ENCODE results near the gene DMD.
"Not testable (repeated sequence)": the region's sequence is repeated elsewhere in the genome, so short reads cannot be mapped to it uniquely, and the experiment has no call there.

DMD gene

GRCh38 chrX:33211356-33212260 is at the start of gene DMD:
TSS of gene DMD (minus strand) at chrX:33211549. CDS start at chrX:33211312, 237 bp downstream.
- DNase-seq (ENCODE audit: extremely low read depth in 1 of 2, low read depth in 1 of 2): no peak

DNA sequence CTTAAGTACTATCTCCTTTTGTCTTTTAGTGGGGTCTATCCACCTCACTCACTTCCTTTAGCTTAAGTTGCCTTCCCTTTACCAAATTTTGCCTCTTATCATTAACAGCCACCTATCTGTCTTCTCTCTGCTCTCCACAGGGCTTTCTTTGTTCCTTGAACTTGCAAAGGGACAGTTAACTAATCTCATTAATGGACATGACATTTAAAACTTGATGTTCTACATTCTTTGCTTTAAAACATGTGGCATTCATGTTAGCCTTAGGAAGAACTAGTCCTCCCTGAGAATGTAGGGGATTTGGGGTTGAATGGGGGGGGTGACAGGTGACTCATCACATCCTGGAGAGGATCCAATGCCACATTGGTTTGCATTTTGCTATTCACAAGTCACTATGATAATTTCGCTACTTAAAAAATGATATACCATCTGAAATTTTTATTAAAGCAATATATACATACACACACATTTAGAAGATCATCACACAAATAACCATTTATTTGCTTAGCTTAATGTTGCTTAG is 41.0 kb upstream of the DMD start:
- no peak for DNase-seq (ENCODE audit: extremely low read depth in 1 of 2, low read depth in 1 of 2)

GRCh38 chrX:33218819-33219218 is 7.5 kb upstream of the DMD start:
- DNase-seq (ENCODE audit: extremely low read depth in 1 of 2, low read depth in 1 of 2): no peak

DNA sequence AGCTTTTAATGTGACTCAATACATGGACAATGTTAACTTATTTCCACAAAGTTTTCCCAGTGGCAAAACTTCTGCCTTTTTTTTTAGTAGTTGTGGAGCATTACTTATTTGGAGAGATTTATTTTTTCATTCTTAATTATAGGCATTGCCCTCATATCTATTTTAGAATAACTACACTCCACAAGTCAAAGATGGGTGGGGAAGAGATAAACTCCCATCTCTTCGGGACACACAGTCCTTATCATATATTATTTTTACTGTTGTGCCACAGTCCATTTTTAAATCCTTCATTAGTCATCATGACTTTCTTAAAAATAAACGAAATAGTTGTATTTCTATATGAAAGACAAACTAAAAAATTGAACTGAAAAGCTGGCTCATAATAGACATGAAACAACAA is 1.2 kb downstream of the DMD start:
- DNase-seq (ENCODE audit: extremely low read depth in 1 of 2, low read depth in 1 of 2): no peak

- DNase-seq (ENCODE audit: extremely low read depth in 1 of 2, low read depth in 1 of 2): no peak
Measured at GRCh38 chrX:33207056-33207455, 4.3 kb downstream of the DMD start.

GRCh38 chrX:33205321-33205720 is 6.0 kb downstream of the DMD start:
- no peak for DNase-seq (ENCODE audit: extremely low read depth in 1 of 2, low read depth in 1 of 2)

- DNase-seq (ENCODE audit: extremely low read depth in 1 of 2, low read depth in 1 of 2): no peak
Measured at GRCh38 chrX:33204889-33205288, 6.5 kb downstream of the DMD start.

GRCh38 chrX:33198561-33199279 is 12.6 kb downstream of the DMD start:
- DNase-seq (ENCODE audit: extremely low read depth in 1 of 2, low read depth in 1 of 2): no peak

DNA sequence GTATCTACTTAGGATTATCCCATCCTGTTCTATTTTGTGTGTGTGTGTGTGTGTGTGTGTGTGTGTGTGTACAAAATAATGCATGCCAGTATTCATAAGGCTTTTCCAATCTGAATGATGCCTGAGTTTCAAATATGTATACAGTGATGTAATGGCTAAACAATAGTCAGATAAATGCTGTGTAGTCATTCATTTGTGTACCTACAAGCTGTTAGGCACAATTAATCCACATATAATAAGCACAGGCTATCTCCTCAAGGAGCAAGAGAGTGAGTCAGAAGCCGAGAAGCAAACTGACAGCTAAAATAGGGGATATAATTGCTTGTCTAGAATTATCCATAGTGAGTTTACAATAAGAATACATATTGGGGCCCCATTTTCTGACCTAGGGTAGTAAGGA is 15.7 kb downstream of the DMD start:
- DNase-seq (ENCODE audit: extremely low read depth in 1 of 2, low read depth in 1 of 2): no peak

GRCh38 chrX:33194876-33195433 is 16.4 kb downstream of the DMD start:
- no peak for DNase-seq (ENCODE audit: extremely low read depth in 1 of 2, low read depth in 1 of 2)

DNA sequence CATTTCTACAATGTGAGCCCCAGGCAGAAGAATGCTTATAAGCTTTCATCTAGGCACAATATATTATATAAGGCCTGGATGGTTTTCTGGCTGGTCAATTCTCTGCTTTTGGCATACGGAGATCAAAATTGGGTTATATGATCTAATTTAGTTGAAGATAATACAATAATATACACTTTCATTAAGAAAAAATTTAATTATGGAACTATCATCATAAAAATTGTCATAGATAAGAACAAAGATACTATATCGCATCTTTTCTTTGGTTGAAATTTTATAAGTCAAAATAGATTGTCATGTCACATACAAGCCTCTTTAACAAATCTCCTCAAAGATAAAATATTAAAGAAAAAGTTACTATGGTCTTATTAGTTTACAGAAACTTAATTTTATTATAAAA is 17.1 kb downstream of the DMD start:
- DNase-seq (ENCODE audit: extremely low read depth in 1 of 2, low read depth in 1 of 2): no peak

GRCh38 chrX:33190016-33190415 is 21.3 kb downstream of the DMD start:
- no peak for DNase-seq (ENCODE audit: extremely low read depth in 1 of 2, low read depth in 1 of 2)

DNA sequence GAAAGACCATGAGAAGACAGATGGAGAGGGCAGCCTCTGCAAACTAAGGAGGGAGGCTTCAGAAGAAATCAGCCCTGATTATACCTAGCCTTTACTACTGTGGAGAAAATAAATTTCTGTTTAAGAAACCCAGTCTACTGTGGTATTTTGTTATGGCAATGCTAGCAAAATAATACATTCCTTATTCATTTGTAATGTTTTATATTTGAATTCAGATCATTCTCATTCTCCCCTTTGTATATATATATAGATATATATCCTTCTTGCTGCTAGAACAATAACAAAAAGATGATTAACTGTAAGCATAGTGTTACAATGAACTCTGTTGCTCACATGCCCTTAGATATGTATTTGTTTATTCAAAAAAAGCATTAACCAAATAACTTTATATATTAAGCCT is 22.5 kb downstream of the DMD start:
- no peak for DNase-seq (ENCODE audit: extremely low read depth in 1 of 2, low read depth in 1 of 2)

DNA sequence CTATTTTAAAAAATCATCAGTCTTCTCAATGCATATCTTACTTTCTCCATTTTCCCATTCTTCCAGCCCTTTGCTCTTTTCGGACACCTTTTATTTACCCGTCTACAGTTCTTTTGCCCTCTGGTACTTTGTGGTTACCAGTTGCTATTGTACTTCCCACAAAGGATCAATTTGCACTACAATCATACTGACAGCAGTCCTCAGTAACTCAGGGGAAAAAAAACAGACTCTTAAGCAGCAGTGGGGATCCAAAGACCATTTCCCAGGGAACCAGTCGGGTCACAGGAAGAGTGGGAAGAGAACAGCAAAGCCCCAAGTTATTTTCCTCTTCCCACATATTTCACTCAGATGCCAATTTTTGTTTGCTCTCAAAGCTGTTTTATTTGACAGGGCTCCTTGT is 23.1 kb downstream of the DMD start:
- no peak for DNase-seq (ENCODE audit: extremely low read depth in 1 of 2, low read depth in 1 of 2)

- DNase-seq (ENCODE audit: extremely low read depth in 1 of 2, low read depth in 1 of 2): not testable (repeated sequence)
Measured at GRCh38 chrX:33184803-33185202, 26.5 kb downstream of the DMD start.

- no peak for DNase-seq (ENCODE audit: extremely low read depth in 1 of 2, low read depth in 1 of 2)
Measured at GRCh38 chrX:33183361-33183760, 28.0 kb downstream of the DMD start.

DNA sequence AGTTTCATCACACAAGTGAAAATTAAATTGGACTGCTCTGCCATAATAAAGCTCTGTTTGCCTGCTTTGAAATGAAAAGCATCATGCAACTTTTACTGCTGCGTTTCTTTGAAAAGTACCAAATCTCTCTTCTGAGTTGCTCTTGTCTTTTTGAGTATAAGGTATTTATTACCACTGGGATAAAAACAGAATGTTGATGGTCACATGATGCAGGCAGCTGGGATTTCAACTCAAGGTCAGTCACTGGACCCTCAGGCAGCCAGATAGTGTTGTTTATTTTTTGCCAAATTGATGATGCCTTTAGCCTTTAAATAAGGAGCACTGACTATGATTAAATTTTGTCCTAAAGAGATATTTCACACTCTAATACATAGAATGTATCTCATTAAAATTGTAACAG is 32.7 kb downstream of the DMD start:
- no peak for DNase-seq (ENCODE audit: extremely low read depth in 1 of 2, low read depth in 1 of 2)

DNA sequence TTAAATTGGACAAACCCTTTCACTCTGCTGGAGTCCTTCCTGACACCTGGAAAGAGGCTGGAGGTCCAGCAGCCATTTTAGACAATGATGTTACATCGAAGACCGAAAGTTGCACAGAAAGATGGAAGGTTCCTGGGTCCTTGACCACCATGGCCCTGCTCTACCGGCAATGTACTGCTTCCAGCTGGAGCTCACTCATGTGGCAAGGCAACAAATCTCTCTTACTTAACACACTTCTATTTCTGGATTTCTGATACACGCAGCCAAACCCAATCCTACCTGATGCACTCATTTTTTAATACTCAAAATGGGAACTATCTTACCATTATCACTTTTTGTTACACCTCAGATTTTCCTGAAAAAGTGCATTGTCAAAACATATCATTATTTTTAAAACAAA is 33.1 kb downstream of the DMD start:
- no peak for DNase-seq (ENCODE audit: extremely low read depth in 1 of 2, low read depth in 1 of 2)

- DNase-seq (ENCODE audit: extremely low read depth in 1 of 2, low read depth in 1 of 2): no peak
Measured at GRCh38 chrX:33175201-33175600, 36.1 kb downstream of the DMD start.

- no peak for DNase-seq (ENCODE audit: extremely low read depth in 1 of 2, low read depth in 1 of 2)
Measured at GRCh38 chrX:33171041-33171440, 40.3 kb downstream of the DMD start.

- no peak for DNase-seq (ENCODE audit: extremely low read depth in 1 of 2, low read depth in 1 of 2)
Measured at GRCh38 chrX:33161829-33162228, 49.5 kb downstream of the DMD start.

DNA sequence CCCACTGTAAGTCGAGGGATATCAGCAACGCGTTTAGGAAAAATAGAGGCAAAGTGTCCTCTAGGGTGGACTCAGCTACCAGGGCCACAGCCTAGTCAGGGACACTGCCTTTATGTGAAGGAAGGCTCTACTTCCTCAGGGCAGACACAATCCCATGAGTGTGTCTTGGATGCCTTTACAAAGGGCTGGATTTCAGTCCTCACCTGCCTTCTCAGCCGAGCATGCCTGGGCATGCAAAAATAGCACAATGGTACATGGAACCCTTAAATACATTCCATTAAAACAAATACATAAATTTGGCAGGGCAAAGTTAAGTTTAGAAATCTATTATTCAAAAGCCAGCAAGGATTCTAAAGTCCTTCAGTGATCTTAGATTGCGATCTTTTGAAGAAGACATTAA is 51.1 kb downstream of the DMD start:
- no peak for DNase-seq (ENCODE audit: extremely low read depth in 1 of 2, low read depth in 1 of 2)
